ENCODE data around the gene TGIF2LY.
"Not testable (repeated sequence)": the region's sequence is repeated elsewhere in the genome, so short reads cannot be mapped to it uniquely, and the experiment has no call there.

TGIF2LY gene
- 0 to 0.33 (median 0) reads per million in 17 experiments for total RNA-seq

DNA sequence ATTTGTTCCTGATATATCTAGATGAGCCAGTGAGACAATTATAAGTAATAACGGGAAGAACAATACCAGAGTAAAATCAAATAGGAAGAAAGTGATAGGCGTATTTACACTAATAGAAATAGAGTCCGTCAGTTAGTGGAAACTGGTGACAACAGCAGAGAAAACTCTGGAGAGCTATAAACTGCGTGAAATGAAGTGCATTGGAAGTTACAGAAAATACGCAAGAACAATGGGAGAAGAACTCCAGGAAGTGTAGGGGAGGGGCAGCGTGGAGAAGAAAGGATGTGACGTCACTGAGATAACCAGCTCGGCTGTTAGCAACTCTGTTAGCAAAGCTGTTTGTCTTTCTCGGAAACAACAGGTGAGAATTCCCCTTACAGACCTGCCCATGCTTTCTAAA lies at the start of gene TGIF2LY:
Gene TGIF2LY (plus strand): TSS at position 301 of the 400 bp plus-strand sequence. CDS start 178 bp downstream, outside the sequence.
- DNase-seq, result not testable (repeated sequence)

Measured in suppressor macrophage (primary cell).